Mucosa of rectum (tissue), 2 donors: ENCODE results near the gene CXCL8.
"Not testable (repeated sequence)": the region's sequence is repeated elsewhere in the genome, so short reads cannot be mapped to it uniquely, and the experiment has no call there.

Source experiments
- H3K27ac ChIP-seq, 2 donors: one replicate each; pipeline ENCODE4 v1.7.0; 2013; ENCODE audit warnings: inconsistent platforms in 2 of 2, low read depth in 2 of 2, low read length in 2 of 2
- H3K27me3 ChIP-seq, 2 donors: one replicate each; pipeline ENCODE4 v1.7.0; 2013; ENCODE audit warnings: low read length in 2 of 2; ENCODE audit not compliant: control insufficient read depth in 2 of 2, insufficient read depth in 2 of 2
- H3K36me3 ChIP-seq, 2 donors: one replicate each; pipeline ENCODE4 v1.7.0; 2013; ENCODE audit warnings: low read length in 2 of 2; ENCODE audit not compliant: control insufficient read depth in 2 of 2, insufficient read depth in 2 of 2
- H3K4me1 ChIP-seq, 2 donors: one replicate each; pipeline ENCODE4 v1.7.0; 2013; ENCODE audit warnings: low read length in 2 of 2, mild to moderate bottlenecking in 1 of 2; ENCODE audit not compliant: control insufficient read depth in 2 of 2, insufficient read depth in 2 of 2
- H3K4me3 ChIP-seq, 2 donors: one replicate each; pipeline ENCODE4 v1.7.0; 2013; ENCODE audit warnings: low read length in 2 of 2
- H3K9ac ChIP-seq, 2 donors: one replicate each; pipeline ENCODE4 v1.7.0; 2013; ENCODE audit warnings: low read length in 2 of 2, low read depth in 1 of 2, mild to moderate bottlenecking in 1 of 2
- H3K9me3 ChIP-seq, 2 donors: one replicate each; pipeline ENCODE4 v1.7.0; 2013; ENCODE audit warnings: low read length in 2 of 2; ENCODE audit not compliant: control insufficient read depth in 2 of 2
- donor health status: healthy.
- donor health status: Normal muscosa, but diverticular disease.

CXCL8 gene

GRCh38 chr4:73754934-73755333 is 14.6 kb downstream of the CXCL8 start:
- no peak overlapping the region for H3K9ac ChIP-seq
- H3K4me1 ChIP-seq: no peaks in the 10 kb centered on the region
- no peaks in the 10 kb centered on the region for H3K36me3 ChIP-seq
- H3K27me3 ChIP-seq: no peaks in the 10 kb centered on the region
- no peaks in the 10 kb centered on the region for H3K9me3 ChIP-seq
- H3K27ac ChIP-seq: no peak overlapping the region
- no peak overlapping the region for H3K4me3 ChIP-seq

GRCh38 chr4:73759357-73759756 is 19.0 kb downstream of the CXCL8 start:
- Histone ChIP-seq H3K4me3 (no peak overlapping the region), H3K9me3 (no peaks in the 10 kb centered on the region), H3K9ac (no peak overlapping the region), H3K36me3 (no peaks in the 10 kb centered on the region), H3K27me3 (no peaks in the 10 kb centered on the region), H3K27ac (no peak overlapping the region), H3K4me1 (no peaks in the 10 kb centered on the region)

DNA sequence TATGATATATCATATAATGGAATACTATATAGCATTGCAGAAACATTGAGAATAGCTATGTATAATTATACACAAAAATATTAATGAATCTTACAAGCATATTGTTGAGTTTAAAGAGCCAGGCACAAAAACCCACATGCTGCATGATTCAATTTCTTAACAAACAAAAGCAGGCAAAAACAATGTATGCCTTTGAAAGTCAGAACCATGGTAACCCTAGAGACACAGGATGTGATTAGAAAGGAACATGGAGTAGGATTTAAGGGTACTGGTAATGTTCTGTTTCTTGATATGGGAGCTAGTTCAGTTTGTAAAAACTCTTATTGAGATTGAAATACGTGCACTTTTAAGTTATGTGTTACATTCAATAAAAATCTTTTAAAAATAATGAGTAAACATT is 21.5 kb downstream of the CXCL8 start:
- Histone ChIP-seq H3K27ac (no peak overlapping the region), H3K9me3 (no peaks in the 10 kb centered on the region), H3K36me3 (no peaks in the 10 kb centered on the region), H3K27me3 (no peaks in the 10 kb centered on the region), H3K4me1 (no peaks in the 10 kb centered on the region), H3K9ac (no peak overlapping the region), H3K4me3 (no peak overlapping the region)

- Histone ChIP-seq H3K4me3 (no peak overlapping the region), H3K36me3 (no peaks in the 10 kb centered on the region), H3K4me1 (no peaks in the 10 kb centered on the region), H3K27ac (no peak overlapping the region), H3K9me3 (no peaks in the 10 kb centered on the region), H3K9ac (no peak overlapping the region), H3K27me3 (no peaks in the 10 kb centered on the region)
Measured at GRCh38 chr4:73762409-73762808, 22.0 kb downstream of the CXCL8 start.

GRCh38 chr4:73763877-73764276 is 23.5 kb downstream of the CXCL8 start:
- Histone ChIP-seq H3K9me3 (no peaks in the 10 kb centered on the region), H3K4me3 (no peak overlapping the region), H3K27ac (no peak overlapping the region), H3K36me3 (no peaks in the 10 kb centered on the region), H3K4me1 (no peaks in the 10 kb centered on the region), H3K9ac (no peak overlapping the region), H3K27me3 (no peaks in the 10 kb centered on the region)

GRCh38 chr4:73764513-73764912 is 24.1 kb downstream of the CXCL8 start:
- H3K4me3 ChIP-seq: no peak overlapping the region
- no peaks in the 10 kb centered on the region for H3K9me3 ChIP-seq
- no peaks in the 10 kb centered on the region for H3K27me3 ChIP-seq
- no peak overlapping the region for H3K27ac ChIP-seq
- no peak overlapping the region for H3K9ac ChIP-seq
- H3K4me1 ChIP-seq: no peaks in the 10 kb centered on the region
- no peaks in the 10 kb centered on the region for H3K36me3 ChIP-seq

- Histone ChIP-seq H3K36me3 (no peaks in the 10 kb centered on the region), H3K4me3 (no peak overlapping the region), H3K27me3 (no peaks in the 10 kb centered on the region), H3K9me3 (no peaks in the 10 kb centered on the region), H3K4me1 (no peaks in the 10 kb centered on the region), H3K9ac (no peak overlapping the region), H3K27ac (no peak overlapping the region)
Measured at GRCh38 chr4:73765296-73765695, 24.9 kb downstream of the CXCL8 start.

GRCh38 chr4:73770917-73771316 is 30.5 kb downstream of the CXCL8 start:
- no peak overlapping the region for H3K4me3 ChIP-seq
- no peaks in the 10 kb centered on the region for H3K4me1 ChIP-seq
- H3K27me3 ChIP-seq: no peaks in the 10 kb centered on the region
- no peaks in the 10 kb centered on the region for H3K36me3 ChIP-seq
- no peak overlapping the region for H3K9ac ChIP-seq
- H3K27ac ChIP-seq: no peak overlapping the region
- no peaks in the 10 kb centered on the region for H3K9me3 ChIP-seq

- Histone ChIP-seq H3K36me3 (no peaks in the 10 kb centered on the region), H3K4me3 (no peak overlapping the region), H3K4me1 (peaks cover 0 to 2% of the 10 kb centered on the region in 2 donors), H3K27ac (no peak overlapping the region), H3K9me3 (no peaks in the 10 kb centered on the region), H3K9ac (no peak overlapping the region), H3K27me3 (no peaks in the 10 kb centered on the region)
Measured at GRCh38 chr4:73772363-73772762, 32.0 kb downstream of the CXCL8 start.

- H3K4me1 ChIP-seq, H3K4me3 ChIP-seq, H3K9me3 ChIP-seq, H3K9ac ChIP-seq, H3K36me3 ChIP-seq, H3K27ac ChIP-seq, H3K27me3 ChIP-seq: not testable (repeated sequence)
Measured at GRCh38 chr4:73774406-73774805, 34.0 kb downstream of the CXCL8 start.

GRCh38 chr4:73776321-73776729 is 36.0 kb downstream of the CXCL8 start:
- no peak overlapping the region for H3K4me3 ChIP-seq
- H3K27me3 ChIP-seq: no peaks in the 10 kb centered on the region
- peaks cover 8 to 10% of the 10 kb centered on the region in 2 donors for H3K4me1 ChIP-seq
- H3K9ac ChIP-seq: no peak overlapping the region
- H3K27ac ChIP-seq: no peak overlapping the region
- no peaks in the 10 kb centered on the region for H3K36me3 ChIP-seq
- no peaks in the 10 kb centered on the region for H3K9me3 ChIP-seq
